Caco-2 (cell line): ENCODE results near the gene ADRA2C. TPM values are rescaled to one million over a fixed set of nuclear protein-coding genes. Genes with fewer than 3 reads are reported as not detected.

Source experiments
- BruUV-seq: library from RNA; stranded (reverse); fragments of 400-500 nt; replicated peaks from 2 replicates; lab custom pipeline; 2021; lab: Mats Ljungman, UMichigan
- CTCF ChIA-PET: fragments of 300-600 bp; sonication (Branson Sonifier 250); formaldehyde crosslinking; loops from one replicate; lab custom pipeline; 2022; ENCODE audit warnings: antibody characterized with exemption; lab: Charles Lee
- POLR2A ChIA-PET: fragments of 300-600 bp; sonication (Branson Sonifier 250); formaldehyde crosslinking; loops from one replicate; lab custom pipeline; 2022; ENCODE audit warnings: antibody characterized with exemption; lab: Charles Lee
- DNase-seq, 2 experiments: peaks; one replicate each; pipeline versions ENCODE4 v3.0.0 to v3.0.0-alpha.2; 2020 to 2022
- H3K27me3 ChIP-seq: replicated peaks from 2 replicates; pipeline ENCODE4 v1.6.0; 2011; ENCODE audit warnings: low read length; ENCODE audit not compliant: control insufficient read depth, insufficient read depth
- H3K36me3 ChIP-seq: 2 replicates; pipeline ENCODE4 v1.5.1; 2011; ENCODE audit warnings: low read length; ENCODE audit not compliant: control insufficient read depth, insufficient read depth
- H3K4me1 ChIP-seq: fragments of 250-450 bp; sonication (Bioruptor Pico); 2 replicates; pipeline ENCODE4 v1.5.1; 2020; ENCODE audit warnings: mild to moderate bottlenecking
- H3K4me3 ChIP-seq: 2 replicates; pipeline ENCODE4 v1.5.1; 2011; ENCODE audit warnings: low read depth, mild to moderate bottlenecking, control low read depth, low read length
- H3K9me3 ChIP-seq: fragments of 250-450 bp; sonication (Bioruptor Pico); 2 replicates; pipeline ENCODE4 v1.5.1; 2020; ENCODE audit warnings: mild to moderate bottlenecking, moderate library complexity
- H3K27ac Mint-ChIP-seq: one replicate; pipeline ENCODE4 v1.8.0; 2022; ENCODE audit warnings: mixed read lengths; ENCODE audit not compliant: unreplicated experiment
- H3K27me3 Mint-ChIP-seq: one replicate; pipeline ENCODE4 v1.8.0; 2022; ENCODE audit warnings: mixed read lengths; ENCODE audit not compliant: insufficient read depth, unreplicated experiment
- H3K36me3 Mint-ChIP-seq: one replicate; pipeline ENCODE4 v1.8.0; 2022; ENCODE audit warnings: mild to moderate bottlenecking, mixed read lengths; ENCODE audit not compliant: insufficient read depth, unreplicated experiment
- H3K4me1 Mint-ChIP-seq: one replicate; pipeline ENCODE4 v1.8.0; 2022; ENCODE audit warnings: low read depth, mixed read lengths; ENCODE audit not compliant: unreplicated experiment
- H3K4me3 Mint-ChIP-seq: one replicate; pipeline ENCODE4 v1.8.0; 2022; ENCODE audit warnings: mild to moderate bottlenecking, moderate library complexity, mixed read lengths; ENCODE audit not compliant: unreplicated experiment
- H3K9me3 Mint-ChIP-seq: one replicate; pipeline ENCODE4 v1.8.0; 2022; ENCODE audit warnings: mixed read lengths; ENCODE audit not compliant: unreplicated experiment
- intact Hi-C: fragments of 100-400 bp; cut with micrococcal nuclease; formaldehyde crosslinking; loops from one replicate; pipeline ENCODE4 v1.10.0; 2022; ENCODE audit not compliant: unreplicated experiment
- total RNA-seq: library from RNA; stranded (reverse); gene quantifications from 2 replicates; pipeline ENCODE4 v1.2.3, GENCODE V29; 2022
- TF ChIP-seq, protein P1 (sequence below), 2 experiments: fragments of 200-600 bp in 1 of 2; IDR thresholded peaks; 1 replicate in 1 of 2; 2 replicates in 1 of 2; pipeline versions ENCODE4 v1.5.1 to v1.8.0; 2011 to 2022; ENCODE audit warnings: antibody characterized with exemption in 1 of 2, control low read depth in 1 of 2, inconsistent platforms in 1 of 2, low read depth in 1 of 2, low read length in 1 of 2, mild to moderate bottlenecking in 1 of 2, moderate library complexity in 1 of 2; ENCODE audit not compliant: insufficient read depth in 1 of 2, severe bottlenecking in 1 of 2, unreplicated experiment in 1 of 2

Gene ADRA2C
- total RNA-seq, 1 experiment from 2014 or later: 11.7 TPM

DNA sequence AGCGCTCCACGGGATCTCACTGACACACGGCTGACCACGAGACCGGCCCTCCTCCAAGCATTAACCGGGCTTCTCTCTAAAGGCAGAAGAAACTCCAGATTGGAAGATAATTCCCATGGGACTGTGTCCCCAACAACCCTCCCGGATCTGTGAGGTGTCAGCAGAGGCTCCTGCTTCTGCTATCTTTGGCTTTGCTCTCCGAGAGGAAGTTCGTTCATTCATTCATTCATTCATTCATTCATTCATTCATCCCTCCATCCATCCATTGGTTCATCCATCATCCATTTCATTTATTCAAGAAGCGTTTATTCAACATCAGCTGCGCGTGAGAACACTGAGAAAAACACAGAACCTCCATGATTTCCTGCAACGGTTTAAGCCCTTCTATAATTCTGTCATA is 11.5 kb downstream of the ADRA2C start:
- POLR2A ChIA-PET: no interaction called here
- Histone ChIP-seq H3K4me3 (no peak overlapping the region), H3K36me3 (no peaks in the 10 kb centered on the region), H3K9me3 (peaks cover 5% of the 10 kb centered on the region; the same call in 1 of the 2 replicates), H3K4me1 (peaks cover 17% of the 10 kb centered on the region), H3K27me3 (no peaks in the 10 kb centered on the region)
- CTCF ChIA-PET: no interaction called here
- no TSS peak for BruUV-seq
- no peaks in the 10 kb centered on the region for H3K36me3 Mint-ChIP-seq
- intact Hi-C loops: no loop called here
- H3K27ac Mint-ChIP-seq: no peak overlapping the region
- no peaks in the 10 kb centered on the region for H3K4me1 Mint-ChIP-seq
- no peaks in the 10 kb centered on the region for H3K27me3 Mint-ChIP-seq
- TF ChIP-seq, protein P1, sequence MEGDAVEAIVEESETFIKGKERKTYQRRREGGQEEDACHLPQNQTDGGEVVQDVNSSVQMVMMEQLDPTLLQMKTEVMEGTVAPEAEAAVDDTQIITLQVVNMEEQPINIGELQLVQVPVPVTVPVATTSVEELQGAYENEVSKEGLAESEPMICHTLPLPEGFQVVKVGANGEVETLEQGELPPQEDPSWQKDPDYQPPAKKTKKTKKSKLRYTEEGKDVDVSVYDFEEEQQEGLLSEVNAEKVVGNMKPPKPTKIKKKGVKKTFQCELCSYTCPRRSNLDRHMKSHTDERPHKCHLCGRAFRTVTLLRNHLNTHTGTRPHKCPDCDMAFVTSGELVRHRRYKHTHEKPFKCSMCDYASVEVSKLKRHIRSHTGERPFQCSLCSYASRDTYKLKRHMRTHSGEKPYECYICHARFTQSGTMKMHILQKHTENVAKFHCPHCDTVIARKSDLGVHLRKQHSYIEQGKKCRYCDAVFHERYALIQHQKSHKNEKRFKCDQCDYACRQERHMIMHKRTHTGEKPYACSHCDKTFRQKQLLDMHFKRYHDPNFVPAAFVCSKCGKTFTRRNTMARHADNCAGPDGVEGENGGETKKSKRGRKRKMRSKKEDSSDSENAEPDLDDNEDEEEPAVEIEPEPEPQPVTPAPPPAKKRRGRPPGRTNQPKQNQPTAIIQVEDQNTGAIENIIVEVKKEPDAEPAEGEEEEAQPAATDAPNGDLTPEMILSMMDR (IDR thresholded peaks at IDR 0.05; ENCODE audit: insufficient read depth in 1 of 2, low read depth in 1 of 2, low read length in 1 of 2, severe bottlenecking in 1 of 2, unreplicated experiment in 1 of 2): no peak
- no peaks in the 10 kb centered on the region for H3K9me3 Mint-ChIP-seq
- no peak for DNase-seq
- no peak overlapping the region for H3K4me3 Mint-ChIP-seq

DNA sequence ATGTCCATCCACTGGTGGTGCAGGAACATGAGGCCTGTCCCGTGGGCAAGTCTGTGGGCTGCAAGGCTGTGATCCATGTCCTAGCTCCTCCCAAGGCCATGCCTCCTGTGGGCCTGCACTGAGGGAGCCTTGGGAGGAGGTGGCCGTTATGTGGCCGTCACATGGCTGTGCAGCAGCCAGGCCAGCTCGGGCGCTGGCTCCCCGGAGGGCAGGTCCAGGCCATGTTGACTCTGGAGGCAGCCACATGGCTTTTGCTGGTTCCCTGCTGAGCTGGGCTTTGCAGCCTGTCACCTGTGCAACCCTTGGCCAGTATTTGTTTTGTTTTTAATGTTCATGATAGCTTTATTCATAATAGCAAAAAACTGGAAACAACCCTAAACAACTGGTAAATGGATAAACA is 13.3 kb downstream of the ADRA2C start:
- no peak for DNase-seq
- ChIA-PET CTCF (no interaction called here), POLR2A (no interaction called here)
- H3K36me3 ChIP-seq: no peaks in the 10 kb centered on the region
- H3K27ac Mint-ChIP-seq: no peak overlapping the region
- H3K4me1 Mint-ChIP-seq: no peaks in the 10 kb centered on the region
- BruUV-seq: no TSS peak
- no peaks in the 10 kb centered on the region for H3K36me3 Mint-ChIP-seq
- no peaks in the 10 kb centered on the region for H3K9me3 Mint-ChIP-seq
- no peaks in the 10 kb centered on the region for H3K27me3 ChIP-seq
- H3K9me3 ChIP-seq: peaks cover 5% of the 10 kb centered on the region; the same call in 1 of the 2 replicates
- no peak overlapping the region for H3K4me3 Mint-ChIP-seq
- TF ChIP-seq, protein P1 (IDR thresholded peaks at IDR 0.05; ENCODE audit: insufficient read depth in 1 of 2, low read depth in 1 of 2, low read length in 1 of 2, severe bottlenecking in 1 of 2, unreplicated experiment in 1 of 2): no peak
- H3K4me3 ChIP-seq: no peak overlapping the region
- H3K4me1 ChIP-seq: peaks cover 27% of the 10 kb centered on the region
- H3K27me3 Mint-ChIP-seq: no peaks in the 10 kb centered on the region
- intact Hi-C loops: no loop called here

DNA sequence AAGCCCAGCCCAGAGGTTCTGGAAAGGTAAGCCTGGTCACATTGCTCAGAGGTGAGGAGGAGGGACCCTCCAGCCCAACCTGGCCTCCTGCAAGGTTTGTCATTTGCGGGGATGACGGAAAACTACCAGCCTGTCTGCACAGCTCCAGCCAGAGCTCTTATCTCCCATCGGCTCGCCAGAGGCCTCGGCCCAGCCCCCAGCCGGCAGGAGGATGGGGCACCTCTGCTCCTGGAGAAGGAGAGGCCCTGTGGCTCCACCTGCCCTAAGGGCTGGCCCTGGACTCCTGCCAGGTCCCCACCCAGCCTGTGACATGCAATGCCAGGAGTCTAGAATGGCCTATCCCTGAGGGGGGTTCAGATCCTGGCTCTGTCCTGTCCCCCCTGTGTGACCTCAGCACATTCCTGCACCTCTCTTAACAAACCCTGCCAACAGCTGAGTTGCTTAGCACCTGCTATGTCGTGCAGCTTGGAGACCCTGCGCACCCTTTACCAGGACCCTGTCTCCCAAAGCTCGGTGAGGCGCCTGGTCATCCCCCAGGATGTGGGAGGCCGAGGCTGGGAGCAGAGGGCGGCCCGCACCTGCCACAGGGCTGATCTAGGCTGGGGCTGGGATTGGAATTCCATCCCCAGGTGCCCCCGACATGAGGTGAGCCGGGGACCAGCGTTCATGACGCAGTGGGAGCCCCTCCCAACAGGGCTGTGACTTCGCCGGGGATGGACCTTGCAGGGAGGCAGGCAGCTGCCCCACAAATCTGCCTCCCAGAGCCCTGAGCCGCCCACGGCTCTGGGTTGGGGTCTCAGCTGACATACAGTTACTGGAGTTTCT is 14.4 kb downstream of the ADRA2C start:
- peak; percentile 79 to 87 for DNase-seq
- Histone ChIP-seq H3K36me3 (no peaks in the 10 kb centered on the region), H3K4me1 (peaks cover 32% of the 10 kb centered on the region), H3K27me3 (no peaks in the 10 kb centered on the region), H3K9me3 (peaks cover 5% of the 10 kb centered on the region; the same call in 1 of the 2 replicates), H3K4me3 (no peak overlapping the region)
- TF ChIP-seq, protein P1 (IDR thresholded peaks at IDR 0.05; ENCODE audit: insufficient read depth in 1 of 2, low read depth in 1 of 2, low read length in 1 of 2, severe bottlenecking in 1 of 2, unreplicated experiment in 1 of 2): no peak
- no peaks in the 10 kb centered on the region for H3K9me3 Mint-ChIP-seq
- ChIA-PET CTCF (interaction anchor here (0.5 to 1.3 kb wide), 3 partner anchors 22 to 632 kb away, joined by 3 to 15 read pairs (median 5); no protein-coding TSS in a partner anchor), POLR2A (no interaction called here)
- intact Hi-C loops: loop anchor here (10.0 kb wide), 1 partner anchor 164 kb away; no protein-coding TSS in a partner anchor
- H3K36me3 Mint-ChIP-seq: no peaks in the 10 kb centered on the region
- no peaks in the 10 kb centered on the region for H3K4me1 Mint-ChIP-seq
- no peak overlapping the region for H3K27ac Mint-ChIP-seq
- no TSS peak for BruUV-seq
- H3K4me3 Mint-ChIP-seq: no peak overlapping the region
- H3K27me3 Mint-ChIP-seq: no peaks in the 10 kb centered on the region
